NB4 (cell line): ENCODE data around the gene SLC30A2.

Experiments
- DNase-seq: peaks from one replicate; pipeline ENCODE4 v3.0.0; 2010; ENCODE audit warnings: low read depth
- H3K4me3 ChIP-seq: one replicate; pipeline ENCODE4 v1.5.1; 2011; ENCODE audit warnings: mild to moderate bottlenecking, low read depth, low read length, moderate library complexity
- MYC ChIP-seq: IDR thresholded peaks from 2 replicates; pipeline ENCODE4 v1.6.1; 2011; ENCODE audit warnings: low read depth, low read length
- POLR2A ChIP-seq: IDR thresholded peaks from 2 replicates; pipeline ENCODE4 v1.6.1; 2011; ENCODE audit warnings: mild to moderate bottlenecking; ENCODE audit not compliant: insufficient read length; ENCODE audit errors: extremely low read depth
- TF ChIP-seq, protein P1 (sequence below): IDR thresholded peaks from 2 replicates; pipeline ENCODE4 v1.6.1; 2011; ENCODE audit warnings: low read depth, low read length
- TF ChIP-seq, protein P2 (sequence below): IDR thresholded peaks from one replicate; pipeline ENCODE4 v1.5.1; 2012; ENCODE audit warnings: low read depth, low read length

SLC30A2 gene

DNA sequence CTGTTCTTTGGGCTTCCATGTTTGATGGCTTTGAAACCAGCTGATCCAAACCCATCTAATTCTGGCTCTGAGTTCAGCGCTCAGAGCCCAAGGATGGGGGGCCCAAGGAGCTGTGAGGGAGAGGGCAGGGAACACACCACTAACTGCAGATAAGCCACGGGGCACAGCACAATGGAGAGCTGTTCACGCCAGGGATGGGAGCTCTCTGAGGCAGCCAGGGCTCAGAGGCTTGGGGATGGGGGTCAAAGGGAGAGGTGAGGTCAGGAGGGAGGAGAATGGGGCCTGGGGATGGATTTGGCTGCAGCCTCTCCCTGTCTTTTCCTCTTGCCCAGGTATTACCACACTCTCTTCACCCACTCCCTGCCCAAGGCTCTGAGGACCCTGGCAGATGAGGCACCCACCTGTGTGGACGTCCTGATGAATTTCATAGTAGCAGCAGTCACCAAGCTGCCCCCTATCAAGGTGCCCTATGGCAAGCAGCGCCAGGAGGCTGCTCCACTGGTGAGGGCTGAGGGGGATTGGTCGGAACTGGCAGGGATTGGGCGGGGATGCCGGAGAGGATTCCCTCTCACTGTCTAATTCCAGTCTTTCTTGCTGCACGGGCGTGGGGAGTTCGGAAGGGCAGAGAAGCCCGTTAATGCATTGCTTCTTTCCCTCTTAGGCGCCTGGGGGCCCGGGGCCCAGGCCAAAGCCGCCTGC lies 11.3 kb downstream of the SLC30A2 start:
- DNase-seq = no peak
- TF ChIP-seq MYC (no peak), POLR2A (no peak)
- TF ChIP-seq, protein P1, sequence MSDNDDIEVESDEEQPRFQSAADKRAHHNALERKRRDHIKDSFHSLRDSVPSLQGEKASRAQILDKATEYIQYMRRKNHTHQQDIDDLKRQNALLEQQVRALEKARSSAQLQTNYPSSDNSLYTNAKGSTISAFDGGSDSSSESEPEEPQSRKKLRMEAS = no peak
- TF ChIP-seq, protein P2, sequence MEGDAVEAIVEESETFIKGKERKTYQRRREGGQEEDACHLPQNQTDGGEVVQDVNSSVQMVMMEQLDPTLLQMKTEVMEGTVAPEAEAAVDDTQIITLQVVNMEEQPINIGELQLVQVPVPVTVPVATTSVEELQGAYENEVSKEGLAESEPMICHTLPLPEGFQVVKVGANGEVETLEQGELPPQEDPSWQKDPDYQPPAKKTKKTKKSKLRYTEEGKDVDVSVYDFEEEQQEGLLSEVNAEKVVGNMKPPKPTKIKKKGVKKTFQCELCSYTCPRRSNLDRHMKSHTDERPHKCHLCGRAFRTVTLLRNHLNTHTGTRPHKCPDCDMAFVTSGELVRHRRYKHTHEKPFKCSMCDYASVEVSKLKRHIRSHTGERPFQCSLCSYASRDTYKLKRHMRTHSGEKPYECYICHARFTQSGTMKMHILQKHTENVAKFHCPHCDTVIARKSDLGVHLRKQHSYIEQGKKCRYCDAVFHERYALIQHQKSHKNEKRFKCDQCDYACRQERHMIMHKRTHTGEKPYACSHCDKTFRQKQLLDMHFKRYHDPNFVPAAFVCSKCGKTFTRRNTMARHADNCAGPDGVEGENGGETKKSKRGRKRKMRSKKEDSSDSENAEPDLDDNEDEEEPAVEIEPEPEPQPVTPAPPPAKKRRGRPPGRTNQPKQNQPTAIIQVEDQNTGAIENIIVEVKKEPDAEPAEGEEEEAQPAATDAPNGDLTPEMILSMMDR = no peak
- peak overlapping the region; percentile 60 for H3K4me3 ChIP-seq

DNA sequence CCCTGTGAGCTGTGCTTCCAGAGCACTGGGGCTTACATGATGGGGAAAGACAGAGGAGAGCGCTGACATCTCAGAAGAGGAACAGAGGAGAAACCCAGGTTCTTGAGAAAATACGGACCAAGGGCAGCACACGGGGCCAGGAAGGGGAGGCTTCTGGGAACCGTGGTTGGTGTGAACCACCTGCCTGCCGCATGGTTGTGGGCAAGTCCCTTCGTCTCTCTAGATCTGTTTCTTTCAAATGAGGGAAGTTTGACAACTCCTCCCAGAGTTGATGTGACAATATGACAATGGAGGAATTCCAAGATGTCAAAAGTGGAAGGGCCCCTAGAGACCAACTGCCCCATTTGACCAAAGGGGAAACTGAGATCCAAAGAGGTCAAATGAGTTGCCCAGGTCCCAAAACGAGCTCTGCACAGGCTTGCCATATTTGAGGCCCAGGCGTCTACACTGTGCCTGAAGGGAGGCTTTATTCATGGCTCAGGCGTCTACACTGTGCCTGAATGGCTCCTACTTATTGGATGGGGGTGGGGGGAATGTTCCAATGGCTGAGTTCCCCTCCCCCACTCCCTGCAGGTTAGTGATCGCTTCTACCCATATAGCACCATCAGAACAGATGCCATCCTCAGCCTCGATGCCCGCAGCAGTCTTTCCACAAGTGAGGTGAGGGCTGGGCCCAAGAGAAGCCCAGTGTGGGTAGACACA lies 13.1 kb downstream of the SLC30A2 start:
- no peak for DNase-seq
- TF ChIP-seq, protein P1 = no peak
- no peak for TF ChIP-seq POLR2A
- TF ChIP-seq, protein P2 = no peak
- no peak for TF ChIP-seq MYC
- no peak overlapping the region for H3K4me3 ChIP-seq

DNA sequence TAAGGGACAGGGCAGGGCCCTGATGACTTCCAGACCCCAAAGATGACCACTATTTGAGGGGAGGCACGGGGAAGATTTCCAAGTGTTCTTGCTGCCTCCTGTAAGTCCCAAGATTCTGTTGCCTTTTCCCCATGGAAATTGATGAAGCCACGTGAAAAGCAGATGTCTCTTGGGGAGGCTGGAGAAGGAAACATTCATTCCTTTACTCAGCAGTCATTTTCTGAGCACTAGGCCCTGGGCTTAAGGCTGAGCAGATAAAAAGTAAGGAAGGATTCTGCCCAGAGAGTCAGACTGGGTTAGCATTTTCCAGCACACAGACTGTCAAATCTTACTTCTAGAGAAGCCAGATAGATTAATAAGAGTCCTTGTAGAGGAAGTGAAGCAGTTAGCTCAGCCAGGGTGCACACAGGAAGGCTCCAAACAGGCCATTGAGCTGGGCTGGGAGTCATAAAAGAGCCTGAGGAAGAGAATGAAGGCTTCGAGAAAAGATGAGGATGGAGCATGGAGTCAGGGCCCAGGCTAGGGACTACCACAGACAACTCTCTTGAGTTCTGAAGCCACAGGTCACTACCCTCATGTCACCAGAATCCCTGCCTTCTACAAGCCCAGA lies 14.2 kb downstream of the SLC30A2 start:
- no peak overlapping the region for H3K4me3 ChIP-seq
- no peak for TF ChIP-seq POLR2A
- no peak for TF ChIP-seq MYC
- TF ChIP-seq, protein P2 = no peak
- TF ChIP-seq, protein P1 = no peak
- DNase-seq = no peak

DNA sequence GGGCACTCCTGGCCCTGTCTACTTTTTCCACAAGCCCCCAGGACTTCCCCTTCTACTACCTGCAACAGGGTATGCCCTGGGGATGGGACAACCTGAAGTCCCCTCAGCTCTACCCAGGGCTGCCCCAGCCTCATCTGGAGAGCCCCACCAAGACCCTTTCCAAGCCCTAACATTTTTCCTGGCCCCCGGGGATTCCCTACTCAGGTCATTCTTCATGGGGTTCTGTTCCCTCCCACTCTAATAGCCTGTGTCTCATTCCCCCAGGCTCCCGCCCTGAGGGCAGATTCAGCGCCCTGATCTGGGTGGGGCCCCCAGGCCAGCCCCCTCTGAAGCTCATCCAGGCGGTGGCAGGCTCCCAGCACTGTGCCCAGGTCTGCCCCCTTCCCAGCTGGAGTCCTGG lies 14.7 kb downstream of the SLC30A2 start:
- DNase-seq = no peak
- no peak for TF ChIP-seq MYC
- TF ChIP-seq, protein P2 = no peak
- TF ChIP-seq, protein P1 = no peak
- TF ChIP-seq POLR2A = no peak
- H3K4me3 ChIP-seq = no peak overlapping the region

DNA sequence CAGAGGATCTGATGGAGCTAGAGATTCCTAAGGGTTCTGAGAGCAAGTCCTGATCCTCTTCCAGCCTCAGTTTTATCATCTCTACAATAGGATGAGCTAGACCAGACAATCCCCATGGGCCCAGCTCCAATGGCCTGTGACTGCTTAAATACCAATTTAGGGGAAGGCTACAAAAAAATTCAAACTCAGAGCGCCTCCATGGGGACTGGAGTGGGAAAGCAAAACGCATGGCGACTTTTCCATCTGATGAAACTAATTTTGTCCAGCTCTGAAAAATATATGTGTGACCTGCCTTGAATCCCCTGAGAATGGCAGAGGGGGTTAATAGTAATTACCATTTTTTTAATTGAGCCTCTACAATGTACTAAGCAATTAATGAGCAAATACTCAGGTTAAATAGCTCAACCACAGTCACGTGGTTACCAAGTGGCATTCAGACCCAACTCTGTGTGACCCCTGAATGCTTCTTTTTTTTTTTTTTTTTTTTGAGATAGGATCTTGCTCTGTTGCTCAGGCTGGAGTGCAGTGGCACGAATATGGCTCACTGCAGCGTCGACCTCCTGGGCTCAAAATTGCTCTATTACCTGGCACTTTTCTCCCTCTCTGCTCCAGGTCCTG lies 15.9 kb downstream of the SLC30A2 start:
- no peak overlapping the region for H3K4me3 ChIP-seq
- TF ChIP-seq MYC (no peak; the same call in 1 of the 2 replicates), POLR2A (no peak)
- TF ChIP-seq, protein P1 = peak; percentile 40
- TF ChIP-seq, protein P2 = peak; percentile 56
- DNase-seq = peak; percentile 69
